Caco-2 (cell line): ENCODE measurements around the gene ZNF155. TPM values are rescaled to one million over a fixed set of nuclear protein-coding genes. Genes with fewer than 3 reads are reported as not detected.

ENCODE experiments used
- BruUV-seq: library from RNA; stranded (reverse); fragments of 400-500 nt; replicated peaks from 2 replicates; lab custom pipeline; 2021; lab: Mats Ljungman, UMichigan
- CTCF ChIA-PET: fragments of 300-600 bp; sonication (Branson Sonifier 250); formaldehyde crosslinking; loops from one replicate; lab custom pipeline; 2022; ENCODE audit warnings: antibody characterized with exemption; lab: Charles Lee
- POLR2A ChIA-PET: fragments of 300-600 bp; sonication (Branson Sonifier 250); formaldehyde crosslinking; loops from one replicate; lab custom pipeline; 2022; ENCODE audit warnings: antibody characterized with exemption; lab: Charles Lee
- DNase-seq, 2 experiments: peaks; one replicate each; pipeline versions ENCODE4 v3.0.0 to v3.0.0-alpha.2; 2020 to 2022
- H3K27me3 ChIP-seq: replicated peaks from 2 replicates; pipeline ENCODE4 v1.6.0; 2011; ENCODE audit warnings: low read length; ENCODE audit not compliant: control insufficient read depth, insufficient read depth
- H3K36me3 ChIP-seq: 2 replicates; pipeline ENCODE4 v1.5.1; 2011; ENCODE audit warnings: low read length; ENCODE audit not compliant: control insufficient read depth, insufficient read depth
- H3K4me1 ChIP-seq: fragments of 250-450 bp; sonication (Bioruptor Pico); 2 replicates; pipeline ENCODE4 v1.5.1; 2020; ENCODE audit warnings: mild to moderate bottlenecking
- H3K4me3 ChIP-seq: 2 replicates; pipeline ENCODE4 v1.5.1; 2011; ENCODE audit warnings: low read depth, mild to moderate bottlenecking, control low read depth, low read length
- H3K9me3 ChIP-seq: fragments of 250-450 bp; sonication (Bioruptor Pico); 2 replicates; pipeline ENCODE4 v1.5.1; 2020; ENCODE audit warnings: mild to moderate bottlenecking, moderate library complexity
- H3K27ac Mint-ChIP-seq: one replicate; pipeline ENCODE4 v1.8.0; 2022; ENCODE audit warnings: mixed read lengths; ENCODE audit not compliant: unreplicated experiment
- H3K27me3 Mint-ChIP-seq: one replicate; pipeline ENCODE4 v1.8.0; 2022; ENCODE audit warnings: mixed read lengths; ENCODE audit not compliant: insufficient read depth, unreplicated experiment
- H3K36me3 Mint-ChIP-seq: one replicate; pipeline ENCODE4 v1.8.0; 2022; ENCODE audit warnings: mild to moderate bottlenecking, mixed read lengths; ENCODE audit not compliant: insufficient read depth, unreplicated experiment
- H3K4me1 Mint-ChIP-seq: one replicate; pipeline ENCODE4 v1.8.0; 2022; ENCODE audit warnings: low read depth, mixed read lengths; ENCODE audit not compliant: unreplicated experiment
- H3K4me3 Mint-ChIP-seq: one replicate; pipeline ENCODE4 v1.8.0; 2022; ENCODE audit warnings: mild to moderate bottlenecking, moderate library complexity, mixed read lengths; ENCODE audit not compliant: unreplicated experiment
- H3K9me3 Mint-ChIP-seq: one replicate; pipeline ENCODE4 v1.8.0; 2022; ENCODE audit warnings: mixed read lengths; ENCODE audit not compliant: unreplicated experiment
- CTCF ChIP-seq, 2 experiments: fragments of 200-600 bp in 1 of 2; IDR thresholded peaks; 1 replicate in 1 of 2; 2 replicates in 1 of 2; pipeline versions ENCODE4 v1.5.1 to v1.8.0; 2011 to 2022; ENCODE audit warnings: antibody characterized with exemption in 1 of 2, control low read depth in 1 of 2, inconsistent platforms in 1 of 2, low read depth in 1 of 2, low read length in 1 of 2, mild to moderate bottlenecking in 1 of 2, moderate library complexity in 1 of 2; ENCODE audit not compliant: insufficient read depth in 1 of 2, severe bottlenecking in 1 of 2, unreplicated experiment in 1 of 2
- intact Hi-C: fragments of 100-400 bp; cut with micrococcal nuclease; formaldehyde crosslinking; loops from one replicate; pipeline ENCODE4 v1.10.0; 2022; ENCODE audit not compliant: unreplicated experiment
- total RNA-seq: library from RNA; stranded (reverse); gene quantifications from 2 replicates; pipeline ENCODE4 v1.2.3, GENCODE V29; 2022

The ZNF155 gene
- total RNA-seq, 1 experiment from 2014 or later, result 9.4 TPM

GRCh38 chr19:43936188-43936587 lies 47.8 kb upstream of the ZNF155 start:
- ChIA-PET CTCF (interaction anchor here (0.6 to 1.6 kb wide), 2 partner anchors 15 to 283 kb away, joined by 3 to 6 read pairs; partner anchors contain the start of gene ZNF221), POLR2A (interaction anchor here (1.0 to 1.5 kb wide), 3 partner anchors 15 to 158 kb away, joined by 4 to 10 read pairs (median 5); partner anchors contain the start of genes ZNF221, ZNF224 and ZNF283)
- no peak overlapping the region for H3K4me3 ChIP-seq
- Mint-ChIP-seq H3K4me3 (peak overlapping the region; percentile 94), H3K4me1 (peaks cover 11% of the 10 kb centered on the region), H3K36me3 (peaks cover 6% of the 10 kb centered on the region), H3K27me3 (peaks cover 3% of the 10 kb centered on the region), H3K9me3 (peaks cover 11% of the 10 kb centered on the region), H3K27ac (no peak overlapping the region)
- no TSS peak for BruUV-seq
- no peak for DNase-seq
- TF ChIP-seq CTCF (IDR thresholded peaks at IDR 0.05; ENCODE audit: insufficient read depth in 1 of 2, low read depth in 1 of 2, low read length in 1 of 2, severe bottlenecking in 1 of 2, unreplicated experiment in 1 of 2), result no peak
- no peaks in the 10 kb centered on the region for H3K27me3 ChIP-seq
- intact Hi-C loops, result loop anchor here (5.0 kb wide), 1 partner anchor 46 kb away; the partner anchor contains the start of gene ZNF155
- 0 out of 2 replicates have a peak, but pooled peaks cover 7% of the 10 kb centered on the region for H3K9me3 ChIP-seq
- H3K4me1 ChIP-seq, result peaks cover 5% of the 10 kb centered on the region; the same call in 1 of the 2 replicates
- H3K36me3 ChIP-seq, result no peaks in the 10 kb centered on the region; the same call in 1 of the 2 replicates

- Mint-ChIP-seq H3K4me3 (no peak overlapping the region), H3K9me3 (peaks cover 37% of the 10 kb centered on the region), H3K4me1 (peaks cover 11% of the 10 kb centered on the region), H3K36me3 (peaks cover 4% of the 10 kb centered on the region), H3K27me3 (peaks cover 13% of the 10 kb centered on the region), H3K27ac (no peak overlapping the region)
- TF ChIP-seq CTCF (IDR thresholded peaks at IDR 0.05; ENCODE audit: insufficient read depth in 1 of 2, low read depth in 1 of 2, low read length in 1 of 2, severe bottlenecking in 1 of 2, unreplicated experiment in 1 of 2), result no peak
- ChIA-PET CTCF (interaction anchor here (0.7 kb wide), 1 partner anchor 20 kb away, joined by 3 read pairs; no protein-coding TSS in a partner anchor), POLR2A (interaction anchor here (0.6 kb wide), 1 partner anchor 12 kb away, joined by 4 read pairs; no protein-coding TSS in a partner anchor)
- H3K4me3 ChIP-seq, result no peak overlapping the region
- H3K27me3 ChIP-seq, result no peaks in the 10 kb centered on the region
- peaks cover 7% of the 10 kb centered on the region; the same call in 1 of the 2 replicates for H3K9me3 ChIP-seq
- no peak for DNase-seq
- intact Hi-C loops, result loop anchor here (5.0 kb wide), 1 partner anchor 43 kb away; the partner anchor contains the start of gene ZNF155
- no TSS peak for BruUV-seq
- H3K4me1 ChIP-seq, result peaks cover 5% of the 10 kb centered on the region; the same call in 1 of the 2 replicates
- no peaks in the 10 kb centered on the region for H3K36me3 ChIP-seq
Observed at GRCh38 chr19:43939557-43940260, 44.3 kb upstream of the ZNF155 start.

- intact Hi-C loops, result no loop called here
- peaks cover 39% of the 10 kb centered on the region for H3K9me3 Mint-ChIP-seq
Observed at GRCh38 chr19:43940719-43941118, 43.3 kb upstream of the ZNF155 start.

More at GRCh38 chr19:43940719-43941118, 43.3 kb upstream of the ZNF155 start:
- ChIA-PET POLR2A (interaction anchor here (0.6 kb wide), 1 partner anchor 11 kb away, joined by 4 read pairs; no protein-coding TSS in a partner anchor), CTCF (no interaction called here)
- Histone ChIP-seq H3K9me3 (peaks cover 7% of the 10 kb centered on the region; the same call in 1 of the 2 replicates), H3K4me1 (peaks cover 5% of the 10 kb centered on the region; the same call in 1 of the 2 replicates), H3K27me3 (no peaks in the 10 kb centered on the region), H3K4me3 (no peak overlapping the region), H3K36me3 (no peaks in the 10 kb centered on the region)
- BruUV-seq, result no TSS peak
- peaks cover 9% of the 10 kb centered on the region for H3K4me1 Mint-ChIP-seq
- H3K36me3 Mint-ChIP-seq, result no peaks in the 10 kb centered on the region
- H3K27me3 Mint-ChIP-seq, result peaks cover 16% of the 10 kb centered on the region
- TF ChIP-seq CTCF (IDR thresholded peaks at IDR 0.05; ENCODE audit: insufficient read depth in 1 of 2, low read depth in 1 of 2, low read length in 1 of 2, severe bottlenecking in 1 of 2, unreplicated experiment in 1 of 2), result no peak
- DNase-seq, result no peak
- H3K4me3 Mint-ChIP-seq, result no peak overlapping the region
- no peak overlapping the region for H3K27ac Mint-ChIP-seq
